Central memory CD8-positive, alpha-beta T cell (primary cell): ENCODE data around the gene TCF4.
A peak's percentile ranks its signal among the peaks of the same experiment; 100 is the strongest.

Source experiments
- ATAC-seq: fragments of 150-1000 bp; cut with Tn5 transposase; replicated peaks from 2 replicates; pipeline ENCODE4 v1.10.0; 2022; ENCODE audit warnings: mild to moderate bottlenecking, moderate FRiP score, moderate number of reproducible peaks; ENCODE audit not compliant: poor library complexity, severe bottlenecking; ENCODE audit errors: extremely low read depth
- DNase-seq, 2 donors: peaks; one replicate each; pipeline ENCODE4 v3.0.0; 2021; ENCODE audit warnings: low spot score in 2 of 2
- H3K27ac Mint-ChIP-seq: one replicate; pipeline ENCODE4 v1.8.0; 2022; ENCODE audit warnings: low read depth, mild to moderate bottlenecking, moderate library complexity, mixed read lengths
- H3K27me3 Mint-ChIP-seq: one replicate; pipeline ENCODE4 v1.8.0; 2022; ENCODE audit warnings: mixed read lengths
- H3K36me3 Mint-ChIP-seq: one replicate; pipeline ENCODE4 v1.8.0; 2022; ENCODE audit warnings: mild to moderate bottlenecking, moderate library complexity, mixed read lengths; ENCODE audit not compliant: insufficient read depth
- H3K4me1 Mint-ChIP-seq: one replicate; pipeline ENCODE4 v1.8.0; 2022; ENCODE audit warnings: mixed read lengths
- H3K4me3 Mint-ChIP-seq: one replicate; pipeline ENCODE4 v1.8.0; 2022; ENCODE audit warnings: mild to moderate bottlenecking, moderate library complexity, mixed read lengths
- H3K9me3 Mint-ChIP-seq: one replicate; pipeline ENCODE4 v1.8.0; 2022; ENCODE audit warnings: mixed read lengths

Gene TCF4

DNA sequence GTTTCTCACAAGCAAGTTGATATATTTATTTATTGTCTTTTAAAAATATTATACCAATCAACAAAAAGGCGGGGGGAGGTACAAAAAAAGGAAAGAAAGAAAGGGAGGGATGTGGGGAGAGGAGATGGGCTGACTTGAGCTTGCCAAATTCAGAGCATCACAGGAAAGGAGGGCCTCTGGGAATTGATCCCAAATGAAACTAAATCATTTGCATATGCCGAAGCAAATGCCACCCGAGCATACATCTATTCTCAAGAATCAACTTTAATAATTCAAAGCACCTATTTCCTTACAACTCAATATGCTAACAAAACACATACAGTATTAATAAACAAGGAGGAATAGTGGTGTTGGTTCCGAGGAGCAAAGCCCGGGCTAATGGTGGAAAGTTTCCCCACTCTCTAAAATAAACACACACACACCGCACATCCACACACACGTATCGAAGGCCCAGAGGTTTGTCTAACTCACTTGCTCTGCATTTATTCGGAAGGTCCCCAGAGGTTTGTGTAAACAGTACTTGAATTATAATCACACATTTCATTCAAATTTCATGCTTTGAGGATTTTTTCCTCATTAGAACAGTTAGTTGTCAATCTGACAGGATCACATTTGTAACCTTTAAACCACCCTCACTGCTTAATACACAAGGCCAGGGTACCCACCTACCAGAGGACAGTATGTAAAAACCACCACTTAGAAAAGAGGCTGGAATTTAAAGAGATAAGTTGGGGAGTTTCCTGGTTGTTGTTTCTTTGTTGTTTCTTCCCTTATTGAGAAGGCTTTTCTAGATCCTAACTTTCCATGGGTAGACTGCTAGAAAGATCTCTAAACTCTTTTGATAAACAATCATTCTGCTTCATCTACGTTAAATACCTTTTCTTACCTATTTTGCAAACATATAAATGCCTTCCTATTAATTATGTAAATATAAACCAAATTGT lies 264.7 kb downstream of the TCF4 start:
- Mint-ChIP-seq H3K4me3 (no peak overlapping the region), H3K27me3 (peaks cover 29% of the 10 kb centered on the region), H3K36me3 (no peaks in the 10 kb centered on the region), H3K4me1 (no peaks in the 10 kb centered on the region), H3K27ac (no peak overlapping the region), H3K9me3 (no peaks in the 10 kb centered on the region)
- DNase-seq (no peak), ATAC-seq (no peak)

DNA sequence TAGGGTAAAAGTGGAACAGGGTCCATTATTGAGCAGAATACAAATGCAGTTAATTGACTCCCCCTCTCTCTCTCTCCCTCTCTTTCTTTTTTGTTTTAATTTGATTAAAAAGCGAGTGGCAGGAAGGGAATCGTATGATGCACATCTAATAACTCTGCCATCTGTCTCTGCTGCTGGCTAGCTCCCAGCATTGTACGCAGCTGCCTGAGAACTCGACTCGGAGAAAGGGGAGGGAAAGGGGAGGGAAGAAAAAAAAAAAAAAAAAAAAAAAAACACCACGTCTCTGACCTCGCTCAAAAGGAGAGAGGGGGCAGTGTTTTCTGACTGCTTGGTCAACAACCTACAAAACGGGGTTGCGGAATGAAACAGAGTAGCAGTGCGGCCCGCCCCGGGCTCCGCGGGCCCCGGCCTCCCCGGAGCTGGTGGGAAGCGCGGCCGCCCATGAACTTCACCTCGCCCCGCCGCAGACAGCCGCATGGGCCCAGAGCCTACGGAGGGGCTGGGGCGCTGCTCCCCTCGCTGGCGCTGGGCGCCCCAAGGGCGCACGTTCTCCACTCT lies 265.7 kb downstream of the TCF4 start:
- ATAC-seq (peak; percentile 19), DNase-seq (no peak)
- peaks cover 29% of the 10 kb centered on the region for H3K27me3 Mint-ChIP-seq
- no peaks in the 10 kb centered on the region for H3K9me3 Mint-ChIP-seq
- H3K4me3 Mint-ChIP-seq: peak overlapping the region; percentile 51
- peak overlapping the region; percentile 76 for H3K27ac Mint-ChIP-seq
- H3K36me3 Mint-ChIP-seq: no peaks in the 10 kb centered on the region
- no peaks in the 10 kb centered on the region for H3K4me1 Mint-ChIP-seq

DNA sequence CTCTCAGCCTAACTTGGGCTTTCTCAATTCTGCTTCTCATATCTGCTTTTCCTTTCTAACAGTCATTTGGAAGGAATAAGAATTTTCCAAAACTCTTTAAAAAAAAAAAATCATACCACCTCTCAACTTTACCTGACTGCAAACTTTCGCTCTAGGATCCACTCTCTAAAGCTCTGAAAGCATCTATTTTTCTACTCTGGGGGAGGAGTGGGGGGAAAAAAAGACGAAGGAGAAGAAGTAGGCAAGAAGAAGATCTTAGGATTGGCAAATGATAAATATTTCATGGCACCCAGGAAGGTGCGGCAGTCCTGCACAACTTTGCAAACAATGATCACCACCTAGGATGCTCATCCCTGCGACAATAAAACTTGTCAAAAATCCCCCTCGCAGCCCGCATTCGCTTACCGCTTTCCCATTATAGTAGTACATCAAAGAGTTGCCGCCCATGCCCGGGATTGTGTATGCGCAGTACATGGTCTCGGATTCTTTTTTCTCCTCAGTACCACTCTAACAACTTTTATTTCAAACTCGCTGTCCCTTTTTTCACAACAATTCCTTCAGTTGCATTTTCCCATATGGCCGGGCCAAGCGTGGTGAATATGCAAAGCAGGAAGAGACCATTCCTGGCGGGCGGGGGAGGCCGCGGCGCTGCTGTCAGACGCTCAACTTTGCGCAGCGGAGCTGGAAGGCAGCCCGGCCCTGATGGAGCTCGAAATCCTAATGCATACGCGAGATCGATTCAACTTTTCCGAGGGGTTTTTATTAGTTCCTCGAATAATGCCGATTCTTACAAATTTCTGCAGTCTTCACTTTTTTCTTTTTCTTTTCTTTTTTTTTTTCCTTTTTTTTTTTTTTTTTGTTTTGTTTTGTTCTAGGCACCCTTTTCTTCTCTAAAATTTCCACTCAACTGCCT lies 266.5 kb downstream of the TCF4 start:
- Mint-ChIP-seq H3K27me3 (peaks cover 29% of the 10 kb centered on the region), H3K9me3 (no peaks in the 10 kb centered on the region), H3K4me1 (no peaks in the 10 kb centered on the region), H3K36me3 (no peaks in the 10 kb centered on the region), H3K4me3 (peak overlapping the region; percentile 51), H3K27ac (peak overlapping the region; percentile 76)
- no peak for ATAC-seq
- no peak for DNase-seq

DNA sequence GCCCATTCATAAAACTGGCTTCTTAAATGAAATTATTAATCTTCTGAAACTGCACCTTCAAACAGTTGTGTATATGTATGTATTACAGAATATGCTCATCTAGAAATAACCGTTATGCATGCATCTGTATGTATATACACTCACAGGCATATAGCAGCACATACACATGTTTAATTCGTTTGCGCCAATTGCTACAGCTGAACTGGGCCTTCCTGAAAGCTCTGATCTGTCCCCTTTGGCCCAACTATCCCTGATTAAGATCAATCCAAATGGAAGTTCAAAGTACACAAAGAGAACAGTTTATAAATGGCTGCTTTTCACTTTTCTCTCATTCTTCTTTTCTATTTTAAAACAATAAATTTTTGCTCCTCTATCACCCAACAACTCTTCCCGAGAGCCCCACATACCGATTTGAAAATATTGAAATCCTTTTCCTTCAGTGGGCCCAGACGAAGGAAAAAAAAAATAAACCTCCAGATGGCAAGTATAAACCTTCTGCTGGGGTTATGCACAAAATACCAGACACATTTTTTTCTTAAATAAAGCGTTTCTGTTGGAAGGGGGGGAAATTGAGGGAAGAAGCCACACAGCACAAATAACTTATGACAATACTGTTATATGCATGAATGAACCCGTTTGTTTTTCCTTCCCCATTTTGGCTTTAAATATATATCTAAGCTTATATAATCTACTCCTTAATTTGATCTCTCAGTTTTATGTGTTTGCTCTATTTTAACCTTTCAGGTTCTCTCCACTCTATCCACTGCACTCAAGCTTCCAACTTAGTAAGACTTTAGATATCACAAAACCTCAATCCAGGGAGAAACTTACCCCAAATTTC lies 267.3 kb downstream of the TCF4 start:
- Mint-ChIP-seq H3K36me3 (no peaks in the 10 kb centered on the region), H3K4me1 (no peaks in the 10 kb centered on the region), H3K4me3 (peak overlapping the region; percentile 2), H3K27me3 (peaks cover 29% of the 10 kb centered on the region), H3K9me3 (no peaks in the 10 kb centered on the region), H3K27ac (no peak overlapping the region)
- ATAC-seq (no peak), DNase-seq (no peak)

DNA sequence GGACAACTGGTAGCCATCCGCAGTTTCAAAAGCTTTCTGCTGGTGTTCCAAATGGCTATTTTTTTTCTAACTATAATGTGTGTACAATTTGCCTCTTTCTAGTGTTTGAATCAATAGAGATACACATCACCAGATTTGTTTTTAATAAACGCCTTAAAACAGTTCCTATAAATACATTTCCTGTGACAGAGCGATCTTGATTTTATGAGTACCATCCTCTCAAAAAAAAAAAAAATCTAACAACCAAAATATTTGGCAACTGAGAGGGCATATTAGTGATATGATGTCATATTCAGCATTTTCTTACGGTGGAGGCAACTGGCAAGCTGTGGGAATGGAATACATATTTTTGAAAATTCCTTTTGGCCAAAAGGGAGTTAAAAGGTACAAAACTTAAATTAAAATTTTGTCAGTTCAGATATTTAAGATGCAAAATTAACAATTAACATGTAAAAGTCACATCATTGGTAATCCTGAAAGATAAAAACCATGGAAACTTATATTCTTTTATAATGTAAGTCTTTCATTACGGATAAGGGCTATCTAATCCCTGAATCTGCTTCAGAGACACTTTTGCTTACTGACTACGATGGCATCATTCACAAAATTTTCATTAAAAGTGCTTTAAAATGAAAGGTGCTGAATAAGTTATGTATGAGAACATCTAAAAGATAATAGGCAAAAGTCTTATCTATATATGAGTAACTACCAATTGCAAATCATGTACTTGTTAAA lies 268.4 kb downstream of the TCF4 start:
- Mint-ChIP-seq H3K36me3 (no peaks in the 10 kb centered on the region), H3K27ac (no peak overlapping the region), H3K4me3 (no peak overlapping the region), H3K27me3 (peaks cover 29% of the 10 kb centered on the region), H3K9me3 (no peaks in the 10 kb centered on the region), H3K4me1 (no peaks in the 10 kb centered on the region)
- no peak for ATAC-seq
- DNase-seq: no peak

DNA sequence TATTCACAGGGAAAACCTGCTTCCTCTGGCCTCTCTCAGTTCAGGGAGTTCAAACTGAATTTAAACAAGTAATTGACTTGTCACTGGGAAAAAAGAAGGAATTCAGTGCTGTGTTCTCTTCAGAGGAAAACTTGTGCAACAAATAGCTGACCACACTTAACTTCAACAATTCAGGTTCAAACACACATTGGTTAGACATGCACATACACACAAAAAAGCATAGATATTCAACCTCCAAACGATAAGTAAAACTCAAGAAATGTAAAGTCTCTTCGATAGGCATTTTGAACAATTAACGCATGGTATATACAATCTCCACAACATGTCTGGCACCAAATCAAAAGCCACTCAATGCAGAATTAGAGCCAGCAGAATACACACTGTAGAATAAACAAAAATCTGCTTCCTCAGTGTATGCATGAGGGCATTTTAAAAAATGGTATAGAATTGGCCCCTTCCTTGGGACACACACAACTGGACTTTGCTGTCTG lies 269.0 kb downstream of the TCF4 start:
- H3K4me1 Mint-ChIP-seq: no peaks in the 10 kb centered on the region
- H3K27ac Mint-ChIP-seq: no peak overlapping the region
- no peak overlapping the region for H3K4me3 Mint-ChIP-seq
- H3K9me3 Mint-ChIP-seq: no peaks in the 10 kb centered on the region
- H3K27me3 Mint-ChIP-seq: peaks cover 29% of the 10 kb centered on the region
- no peak for DNase-seq
- no peak for ATAC-seq
- H3K36me3 Mint-ChIP-seq: no peaks in the 10 kb centered on the region

DNA sequence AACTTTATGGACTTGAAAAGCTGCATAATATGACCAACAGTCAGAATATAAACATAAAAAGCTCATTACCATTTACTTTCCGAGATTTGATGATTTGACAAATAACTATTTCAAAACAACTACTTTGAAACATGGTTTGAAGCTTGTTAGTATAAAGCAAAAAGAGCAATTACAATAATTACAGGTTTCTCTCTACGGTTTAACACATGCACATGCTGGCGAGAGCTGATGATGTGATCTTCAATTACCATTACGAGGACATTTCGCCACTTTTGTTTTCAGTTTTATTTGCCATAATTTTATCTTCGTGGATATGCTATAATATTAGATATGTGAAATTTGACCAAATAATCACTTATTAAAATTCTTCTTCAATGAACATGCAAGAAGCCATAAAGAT lies 270.1 kb downstream of the TCF4 start:
- Mint-ChIP-seq H3K4me1 (no peaks in the 10 kb centered on the region), H3K36me3 (no peaks in the 10 kb centered on the region), H3K27ac (no peak overlapping the region), H3K27me3 (peaks cover 18% of the 10 kb centered on the region), H3K9me3 (no peaks in the 10 kb centered on the region), H3K4me3 (no peak overlapping the region)
- ATAC-seq (no peak), DNase-seq (no peak)

DNA sequence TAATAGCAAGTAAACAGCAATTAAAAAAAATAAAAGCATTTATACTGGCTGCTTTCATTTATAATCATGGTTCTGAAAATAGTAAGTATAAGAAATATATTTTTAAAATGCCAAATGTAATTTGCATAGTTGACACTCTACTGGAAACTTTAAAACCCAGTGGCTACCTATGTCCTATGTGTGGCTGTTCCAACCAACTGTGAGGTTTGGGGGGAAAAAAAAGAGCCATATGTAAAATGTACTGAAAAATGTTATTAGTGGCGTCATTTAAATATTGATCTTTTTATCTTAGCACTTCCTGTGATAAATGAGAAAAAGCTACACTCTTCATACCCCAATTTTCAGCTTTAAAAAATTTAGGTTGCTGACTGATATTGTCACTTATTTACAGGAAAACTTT lies 270.7 kb downstream of the TCF4 start:
- no peak overlapping the region for H3K27ac Mint-ChIP-seq
- H3K36me3 Mint-ChIP-seq: no peaks in the 10 kb centered on the region
- no peaks in the 10 kb centered on the region for H3K9me3 Mint-ChIP-seq
- no peak for ATAC-seq
- no peak for DNase-seq
- H3K27me3 Mint-ChIP-seq: peaks cover 17% of the 10 kb centered on the region
- no peaks in the 10 kb centered on the region for H3K4me1 Mint-ChIP-seq
- H3K4me3 Mint-ChIP-seq: no peak overlapping the region

DNA sequence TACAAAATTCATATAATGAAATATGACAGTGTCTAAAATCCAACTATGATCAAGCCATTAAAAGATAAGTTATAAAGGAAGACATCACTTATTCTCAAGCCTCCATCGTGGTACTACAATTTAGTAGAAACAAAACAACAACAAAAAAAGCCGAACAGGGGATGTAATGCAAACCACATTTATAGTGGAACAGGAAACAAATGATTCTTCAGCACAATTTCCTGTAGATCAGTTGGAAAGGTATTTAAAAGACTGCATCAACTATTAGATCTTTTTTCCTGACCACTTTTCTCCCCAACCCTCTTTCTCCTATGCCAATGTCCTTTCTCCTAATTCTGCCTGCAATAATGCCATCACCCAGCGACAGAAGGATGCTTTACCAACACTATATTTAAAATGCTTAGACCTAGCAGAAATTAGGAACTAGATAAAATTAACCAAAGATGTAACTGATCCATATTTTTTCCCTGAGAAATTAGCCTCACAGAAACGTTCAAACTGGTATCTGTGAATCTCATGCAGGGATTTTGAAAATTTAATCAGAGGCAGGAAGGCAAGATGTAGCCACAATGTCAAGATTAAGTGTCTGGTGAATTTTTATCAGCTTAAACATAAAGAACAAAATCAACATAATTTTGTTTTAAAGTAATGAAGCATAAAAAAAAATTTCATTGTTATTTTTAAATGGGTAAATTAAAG lies 271.4 kb downstream of the TCF4 start:
- Mint-ChIP-seq H3K4me1 (no peaks in the 10 kb centered on the region), H3K36me3 (no peaks in the 10 kb centered on the region), H3K4me3 (no peak overlapping the region), H3K27ac (no peak overlapping the region), H3K9me3 (no peaks in the 10 kb centered on the region), H3K27me3 (peaks cover 12% of the 10 kb centered on the region)
- DNase-seq: no peak
- no peak for ATAC-seq

DNA sequence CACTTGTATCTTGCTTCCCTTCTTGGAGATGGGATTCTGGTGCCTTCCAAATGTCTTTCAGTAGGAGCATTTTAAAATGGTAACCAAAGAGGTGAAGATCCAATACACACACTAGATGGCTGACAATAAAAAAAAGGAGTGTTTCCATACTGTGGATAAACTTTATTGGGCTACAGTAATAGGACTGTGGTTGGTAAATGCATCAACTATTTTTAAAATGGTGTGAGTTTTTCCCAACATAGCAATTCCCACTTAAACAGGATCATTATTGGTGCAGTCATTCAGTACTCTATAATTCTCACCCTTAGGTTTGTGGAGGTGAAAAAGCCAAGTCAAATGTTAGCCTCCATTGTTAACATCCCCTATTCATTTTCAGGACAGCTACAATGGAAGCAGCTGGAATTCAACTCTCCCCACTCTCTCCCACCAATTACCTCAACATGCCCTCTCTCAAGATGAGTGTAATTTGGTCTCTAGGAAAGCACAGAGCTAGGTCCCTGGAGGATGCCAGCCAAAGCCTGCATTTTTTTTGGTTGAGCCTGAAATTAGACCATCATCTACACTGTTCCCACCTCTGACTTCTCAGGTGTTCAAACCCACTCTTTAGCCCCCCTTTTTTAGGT lies 273.3 kb downstream of the TCF4 start:
- H3K27me3 Mint-ChIP-seq: no peaks in the 10 kb centered on the region
- H3K4me1 Mint-ChIP-seq: no peaks in the 10 kb centered on the region
- no peak for ATAC-seq
- no peaks in the 10 kb centered on the region for H3K36me3 Mint-ChIP-seq
- H3K4me3 Mint-ChIP-seq: no peak overlapping the region
- no peak for DNase-seq
- H3K27ac Mint-ChIP-seq: no peak overlapping the region
- no peaks in the 10 kb centered on the region for H3K9me3 Mint-ChIP-seq

DNA sequence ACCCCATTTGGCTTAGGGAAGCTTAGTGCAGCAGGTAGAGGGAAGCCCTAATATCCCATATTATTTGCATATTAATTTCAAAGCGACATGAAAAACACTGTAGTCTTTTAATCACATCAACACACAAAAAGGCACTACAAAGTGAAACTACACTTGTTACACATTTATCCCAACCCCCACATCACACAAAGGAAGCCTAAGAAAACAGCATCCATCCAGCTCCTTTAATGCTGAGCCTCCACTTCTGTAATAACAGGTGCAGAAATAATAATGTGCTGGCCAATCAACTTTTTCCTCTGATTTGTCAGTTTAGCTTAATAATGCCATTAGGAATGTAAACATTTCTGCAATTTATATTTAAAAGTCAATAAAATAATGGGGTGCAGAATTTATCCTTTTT lies 274.0 kb downstream of the TCF4 start:
- ATAC-seq (no peak), DNase-seq (no peak)
- H3K9me3 Mint-ChIP-seq: no peaks in the 10 kb centered on the region
- no peaks in the 10 kb centered on the region for H3K4me1 Mint-ChIP-seq
- H3K36me3 Mint-ChIP-seq: no peaks in the 10 kb centered on the region
- no peak overlapping the region for H3K4me3 Mint-ChIP-seq
- H3K27ac Mint-ChIP-seq: no peak overlapping the region
- no peaks in the 10 kb centered on the region for H3K27me3 Mint-ChIP-seq
